Uterus (tissue), 4 donors: ENCODE data around the gene SCD. TPM values are rescaled to one million over a fixed set of nuclear protein-coding genes. Genes with fewer than 3 reads are reported as not detected.

Experiments used
- DNase-seq, 2 donors: peaks; one replicate each; pipeline ENCODE4 v3.0.0-alpha.2; 2019 to 2020
- H3K27ac ChIP-seq, 2 donors: fragments of 200-600 bp; sonication (generic); 1 replicate in 1 of 2; 2 replicates in 1 of 2; pipeline ENCODE4 v1.5.1; 2016 to 2018
- H3K27me3 ChIP-seq, 2 donors: fragments of 200-600 bp; sonication (generic); one replicate each; pipeline ENCODE4 v1.5.1; 2018 to 2019; ENCODE audit warnings: control low read depth in 1 of 2
- H3K36me3 ChIP-seq, 2 donors: fragments of 200-600 bp; sonication (generic); one replicate each; pipeline ENCODE4 v1.5.1; 2019; ENCODE audit warnings: control low read depth in 1 of 2
- H3K4me1 ChIP-seq, 2 donors: fragments of 200-600 bp; sonication (generic); one replicate each; pipeline ENCODE4 v1.5.1; 2018 to 2019; ENCODE audit warnings: control low read depth in 1 of 2
- H3K4me3 ChIP-seq, 2 donors: fragments of 200-600 bp; sonication (generic); 1 replicate in 1 of 2; 2 replicates in 1 of 2; pipeline ENCODE4 v1.5.1; 2018 to 2019; ENCODE audit warnings: mild to moderate bottlenecking in 1 of 2
- H3K9me3 ChIP-seq, 2 donors: fragments of 200-600 bp; sonication (generic); one replicate each; pipeline ENCODE4 v1.5.1; 2019; ENCODE audit warnings: control low read depth in 1 of 2
- CTCF ChIP-seq, 4 experiments: fragments of 200-600 bp in 2 of 4; fragments of 450-650 bp in 2 of 4; sonication (generic) in 2 of 4; IDR thresholded peaks; one replicate each; pipeline ENCODE4 v1.5.1; 2016 to 2019; ENCODE audit warnings: antibody characterized with exemption in 4 of 4, mild to moderate bottlenecking in 2 of 4, moderate library complexity in 1 of 4
- POLR2A ChIP-seq, 2 donors: fragments of 450-650 bp; IDR thresholded peaks; one replicate each; pipeline ENCODE4 v1.6.1; 2016; ENCODE audit warnings: antibody characterized with exemption in 2 of 2, mild to moderate bottlenecking in 1 of 2, moderate library complexity in 1 of 2
- intact Hi-C: fragments of 100-400 bp; cut with DNase I; formaldehyde crosslinking; loops from one replicate; pipeline ENCODE4 v1.15.1; 2023; ENCODE audit warnings: low total_unique reads
- total RNA-seq, 4 donors: library from RNA; depleted of rRNA in 3 of 4; stranded (reverse); fragments of >200 nt in 3 of 4; gene quantifications; one replicate each; pipeline versions ENCODE4 v1.1.0 to v1.2.4, GENCODE V29; 2014 to 2023
- donor health status: DM: yes; HTN: yes; CAD: no.

The SCD gene
- total RNA-seq, 4 donors from 2014 or later, result 0.59 to 29.8 (median 6.0) TPM

GRCh38 chr10:100383251-100383650 lies 36.2 kb downstream of the SCD start:
- no peaks in the 10 kb centered on the region for H3K9me3 ChIP-seq
- no peaks in the 10 kb centered on the region for H3K27me3 ChIP-seq
- H3K4me1 ChIP-seq, result no peaks in the 10 kb centered on the region
- DNase-seq, result no peak
- intact Hi-C loops, result no loop called here
- no peak overlapping the region for H3K4me3 ChIP-seq
- TF ChIP-seq CTCF (IDR thresholded peaks at IDR 0.05), result no peak
- TF ChIP-seq POLR2A (IDR thresholded peaks at IDR 0.05), result no peak
- no peaks in the 10 kb centered on the region for H3K36me3 ChIP-seq
- H3K27ac ChIP-seq, result no peak overlapping the region

- Histone ChIP-seq H3K4me3 (no peak overlapping the region), H3K36me3 (no peaks in the 10 kb centered on the region), H3K27me3 (no peaks in the 10 kb centered on the region), H3K9me3 (no peaks in the 10 kb centered on the region), H3K27ac (no peak overlapping the region), H3K4me1 (no peaks in the 10 kb centered on the region)
- TF ChIP-seq POLR2A (IDR thresholded peaks at IDR 0.05) (no peak), CTCF (IDR thresholded peaks at IDR 0.05) (no peak)
- intact Hi-C loops, result no loop called here
- no peak for DNase-seq
Measured at GRCh38 chr10:100391163-100392002, 44.4 kb downstream of the SCD start.

- Histone ChIP-seq H3K9me3 (no peaks in the 10 kb centered on the region), H3K27ac (no peak overlapping the region), H3K36me3 (no peaks in the 10 kb centered on the region), H3K4me3 (no peak overlapping the region), H3K4me1 (no peaks in the 10 kb centered on the region), H3K27me3 (no peaks in the 10 kb centered on the region)
- DNase-seq, result no peak
- no peak for TF ChIP-seq CTCF (IDR thresholded peaks at IDR 0.05)
- TF ChIP-seq POLR2A (IDR thresholded peaks at IDR 0.05), result no peak
- intact Hi-C loops, result no loop called here
Measured at GRCh38 chr10:100392686-100393003, 45.6 kb downstream of the SCD start.

GRCh38 chr10:100395626-100396025 lies 48.6 kb downstream of the SCD start:
- H3K27ac ChIP-seq, result no peak overlapping the region
- intact Hi-C loops, result no loop called here
- no peaks in the 10 kb centered on the region for H3K27me3 ChIP-seq
- no peak for DNase-seq
- no peak overlapping the region for H3K4me3 ChIP-seq
- TF ChIP-seq CTCF (IDR thresholded peaks at IDR 0.05) (no peak), POLR2A (IDR thresholded peaks at IDR 0.05) (no peak)
- no peaks in the 10 kb centered on the region for H3K9me3 ChIP-seq
- H3K36me3 ChIP-seq, result no peaks in the 10 kb centered on the region
- H3K4me1 ChIP-seq, result no peaks in the 10 kb centered on the region

- intact Hi-C loops, result no loop called here
- Histone ChIP-seq H3K27ac (no peak overlapping the region), H3K4me1 (no peaks in the 10 kb centered on the region), H3K36me3 (no peaks in the 10 kb centered on the region), H3K9me3 (no peaks in the 10 kb centered on the region), H3K27me3 (no peaks in the 10 kb centered on the region), H3K4me3 (no peak overlapping the region)
- DNase-seq, result no peak
- TF ChIP-seq POLR2A (IDR thresholded peaks at IDR 0.05), result no peak
- no peak for TF ChIP-seq CTCF (IDR thresholded peaks at IDR 0.05)
Measured at GRCh38 chr10:100396605-100397004, 49.6 kb downstream of the SCD start.
